ENCODE data around the gene MARK4. TPM values are rescaled to one million over a fixed set of nuclear protein-coding genes. Genes with fewer than 3 reads are reported as not detected.

MARK4 gene
- total and polyA plus RNA-seq, 2 experiments from 2014 or later = 16.6 to 38.6 TPM

DNA sequence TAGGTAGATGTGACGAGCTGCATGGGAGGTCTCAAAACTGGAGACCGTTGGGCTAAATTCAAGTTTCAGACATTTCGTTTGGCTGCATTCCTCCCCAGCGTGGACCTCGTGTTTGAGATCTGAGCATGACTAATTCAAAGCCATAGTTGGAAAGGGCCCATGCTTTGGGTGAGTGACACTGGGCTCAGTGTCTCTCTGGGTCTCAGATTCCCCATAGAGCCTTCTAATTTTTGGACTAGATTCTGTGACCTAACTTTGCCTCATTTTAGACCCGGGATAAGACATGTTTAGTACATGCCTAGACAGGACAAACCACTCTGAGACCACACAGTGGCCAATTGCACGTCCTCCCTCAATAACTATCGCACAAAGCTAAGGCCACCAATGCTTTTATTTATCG is 55.0 kb downstream of the MARK4 start:
- no peak for ATAC-seq
- Mint-ChIP-seq H3K27ac (no peak overlapping the region), H3K27me3 (ENCODE audit: insufficient read depth, low read depth, poor library complexity) (peaks cover 15% of the 10 kb centered on the region), H3K36me3 (ENCODE audit: low read depth) (no peaks in the 10 kb centered on the region), H3K4me3 (no peak overlapping the region), H3K9me3 (peaks cover 4% of the 10 kb centered on the region; the same call in 1 of the 3 replicates), H3K4me1 (no peaks in the 10 kb centered on the region; the same call in 2 of the 3 replicates)
- H3K36me3 ChIP-seq (ENCODE audit: insufficient read depth) = no peaks in the 10 kb centered on the region
- H4K20me1 ChIP-seq (replicated peaks; ENCODE audit: insufficient read depth) = no peaks in the 10 kb centered on the region
- no peak overlapping the region for H3K4me3 ChIP-seq
- TF ChIP-seq ZNF331 (CRISPR knock-in tag; IDR thresholded peaks at IDR 0.05; ENCODE audit: low read depth) (no peak), POLR2AphosphoS5 (IDR thresholded peaks at IDR 0.05; ENCODE audit: low read depth) (no peak), CREB1 (CRISPR knock-in tag; IDR thresholded peaks at IDR 0.05; ENCODE audit: low read depth) (no peak), STAT1 (IDR thresholded peaks at IDR 0.05; ENCODE audit: unreplicated experiment) (no peak), ZNF114 (CRISPR knock-in tag; IDR thresholded peaks at IDR 0.05) (no peak)
- peaks cover 23% of the 10 kb centered on the region for H3K27me3 ChIP-seq (ENCODE audit: insufficient read depth)
- DNase-seq (ENCODE audit: low spot score) = no peak
- no peaks in the 10 kb centered on the region for H3K9me2 ChIP-seq (ENCODE audit: insufficient read depth)
- no peaks in the 10 kb centered on the region for H3K79me2 ChIP-seq (replicated peaks; ENCODE audit: insufficient read depth)
- H3K27ac ChIP-seq (ENCODE audit: low read depth) = no peak overlapping the region
- no peaks in the 10 kb centered on the region for H3K4me1 ChIP-seq (ENCODE audit: insufficient read depth)
- H3K4me2 ChIP-seq = no peak overlapping the region
- peaks cover 5% of the 10 kb centered on the region; the same call in 1 of the 2 replicates for H3F3A ChIP-seq (replicated peaks; ENCODE audit: low read depth)
- H2AFZ ChIP-seq = no peak overlapping the region

DNA sequence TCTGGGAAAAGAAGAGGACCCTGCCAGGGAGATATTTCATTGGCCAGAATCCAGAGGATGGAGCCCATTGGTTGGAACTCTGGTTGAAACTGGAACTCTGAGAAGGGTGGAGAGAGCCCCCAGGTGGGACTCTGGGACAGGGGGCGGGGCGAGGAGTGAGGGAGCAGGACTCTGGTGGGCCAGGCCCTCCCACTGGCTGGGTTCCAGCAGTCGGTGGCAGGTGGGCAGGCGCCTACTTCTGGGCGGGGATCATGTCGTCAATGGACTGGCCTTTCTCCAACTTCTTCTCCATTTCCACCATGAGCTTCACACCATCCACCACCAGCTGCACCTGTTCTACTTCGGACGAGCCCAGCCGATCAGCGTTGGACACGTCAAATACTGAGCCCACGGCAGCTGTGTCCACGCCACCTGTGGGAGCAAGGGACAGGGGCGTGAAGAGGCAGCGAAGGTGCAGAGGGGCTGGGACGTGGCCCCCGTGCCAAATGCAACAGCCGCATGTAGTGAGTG is 55.5 kb downstream of the MARK4 start:
- Histone ChIP-seq H3K27me3 (ENCODE audit: insufficient read depth) (peaks cover 23% of the 10 kb centered on the region), H3K4me3 (no peak overlapping the region), H3K36me3 (ENCODE audit: insufficient read depth) (no peaks in the 10 kb centered on the region), H3F3A (replicated peaks; ENCODE audit: low read depth) (peaks cover 5% of the 10 kb centered on the region; the same call in 1 of the 2 replicates), H3K79me2 (replicated peaks; ENCODE audit: insufficient read depth) (no peaks in the 10 kb centered on the region), H3K4me2 (no peak overlapping the region), H3K9me2 (ENCODE audit: insufficient read depth) (no peaks in the 10 kb centered on the region), H3K4me1 (ENCODE audit: insufficient read depth) (no peaks in the 10 kb centered on the region), H3K27ac (ENCODE audit: low read depth) (no peak overlapping the region), H4K20me1 (replicated peaks; ENCODE audit: insufficient read depth) (no peaks in the 10 kb centered on the region), H2AFZ (no peak overlapping the region)
- no peak overlapping the region for H3K4me3 Mint-ChIP-seq
- peak; percentile 70 for DNase-seq (ENCODE audit: low spot score)
- TF ChIP-seq ZNF331 (CRISPR knock-in tag; IDR thresholded peaks at IDR 0.05; ENCODE audit: low read depth) (no peak), EZH2phosphoT487 (IDR thresholded peaks at IDR 0.05; ENCODE audit: unreplicated experiment) (no peak), ZNF114 (CRISPR knock-in tag; IDR thresholded peaks at IDR 0.05) (no peak), NANOG (IDR thresholded peaks at IDR 0.05; ENCODE audit: borderline replicate concordance) (no peak), EZH2 (IDR thresholded peaks at IDR 0.05; ENCODE audit: low read depth, unreplicated experiment) (no peak), CREB1 (CRISPR knock-in tag; IDR thresholded peaks at IDR 0.05; ENCODE audit: low read depth) (no peak)
- TF ChIP-seq, protein P1, sequence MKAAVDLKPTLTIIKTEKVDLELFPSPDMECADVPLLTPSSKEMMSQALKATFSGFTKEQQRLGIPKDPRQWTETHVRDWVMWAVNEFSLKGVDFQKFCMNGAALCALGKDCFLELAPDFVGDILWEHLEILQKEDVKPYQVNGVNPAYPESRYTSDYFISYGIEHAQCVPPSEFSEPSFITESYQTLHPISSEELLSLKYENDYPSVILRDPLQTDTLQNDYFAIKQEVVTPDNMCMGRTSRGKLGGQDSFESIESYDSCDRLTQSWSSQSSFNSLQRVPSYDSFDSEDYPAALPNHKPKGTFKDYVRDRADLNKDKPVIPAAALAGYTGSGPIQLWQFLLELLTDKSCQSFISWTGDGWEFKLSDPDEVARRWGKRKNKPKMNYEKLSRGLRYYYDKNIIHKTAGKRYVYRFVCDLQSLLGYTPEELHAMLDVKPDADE (IDR thresholded peaks at IDR 0.05) = no peak
- TF ChIP-seq, protein P2, sequence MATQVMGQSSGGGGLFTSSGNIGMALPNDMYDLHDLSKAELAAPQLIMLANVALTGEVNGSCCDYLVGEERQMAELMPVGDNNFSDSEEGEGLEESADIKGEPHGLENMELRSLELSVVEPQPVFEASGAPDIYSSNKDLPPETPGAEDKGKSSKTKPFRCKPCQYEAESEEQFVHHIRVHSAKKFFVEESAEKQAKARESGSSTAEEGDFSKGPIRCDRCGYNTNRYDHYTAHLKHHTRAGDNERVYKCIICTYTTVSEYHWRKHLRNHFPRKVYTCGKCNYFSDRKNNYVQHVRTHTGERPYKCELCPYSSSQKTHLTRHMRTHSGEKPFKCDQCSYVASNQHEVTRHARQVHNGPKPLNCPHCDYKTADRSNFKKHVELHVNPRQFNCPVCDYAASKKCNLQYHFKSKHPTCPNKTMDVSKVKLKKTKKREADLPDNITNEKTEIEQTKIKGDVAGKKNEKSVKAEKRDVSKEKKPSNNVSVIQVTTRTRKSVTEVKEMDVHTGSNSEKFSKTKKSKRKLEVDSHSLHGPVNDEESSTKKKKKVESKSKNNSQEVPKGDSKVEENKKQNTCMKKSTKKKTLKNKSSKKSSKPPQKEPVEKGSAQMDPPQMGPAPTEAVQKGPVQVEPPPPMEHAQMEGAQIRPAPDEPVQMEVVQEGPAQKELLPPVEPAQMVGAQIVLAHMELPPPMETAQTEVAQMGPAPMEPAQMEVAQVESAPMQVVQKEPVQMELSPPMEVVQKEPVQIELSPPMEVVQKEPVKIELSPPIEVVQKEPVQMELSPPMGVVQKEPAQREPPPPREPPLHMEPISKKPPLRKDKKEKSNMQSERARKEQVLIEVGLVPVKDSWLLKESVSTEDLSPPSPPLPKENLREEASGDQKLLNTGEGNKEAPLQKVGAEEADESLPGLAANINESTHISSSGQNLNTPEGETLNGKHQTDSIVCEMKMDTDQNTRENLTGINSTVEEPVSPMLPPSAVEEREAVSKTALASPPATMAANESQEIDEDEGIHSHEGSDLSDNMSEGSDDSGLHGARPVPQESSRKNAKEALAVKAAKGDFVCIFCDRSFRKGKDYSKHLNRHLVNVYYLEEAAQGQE (IDR thresholded peaks at IDR 0.05; ENCODE audit: unreplicated experiment) = no peak
- TF ChIP-seq, protein P3, sequence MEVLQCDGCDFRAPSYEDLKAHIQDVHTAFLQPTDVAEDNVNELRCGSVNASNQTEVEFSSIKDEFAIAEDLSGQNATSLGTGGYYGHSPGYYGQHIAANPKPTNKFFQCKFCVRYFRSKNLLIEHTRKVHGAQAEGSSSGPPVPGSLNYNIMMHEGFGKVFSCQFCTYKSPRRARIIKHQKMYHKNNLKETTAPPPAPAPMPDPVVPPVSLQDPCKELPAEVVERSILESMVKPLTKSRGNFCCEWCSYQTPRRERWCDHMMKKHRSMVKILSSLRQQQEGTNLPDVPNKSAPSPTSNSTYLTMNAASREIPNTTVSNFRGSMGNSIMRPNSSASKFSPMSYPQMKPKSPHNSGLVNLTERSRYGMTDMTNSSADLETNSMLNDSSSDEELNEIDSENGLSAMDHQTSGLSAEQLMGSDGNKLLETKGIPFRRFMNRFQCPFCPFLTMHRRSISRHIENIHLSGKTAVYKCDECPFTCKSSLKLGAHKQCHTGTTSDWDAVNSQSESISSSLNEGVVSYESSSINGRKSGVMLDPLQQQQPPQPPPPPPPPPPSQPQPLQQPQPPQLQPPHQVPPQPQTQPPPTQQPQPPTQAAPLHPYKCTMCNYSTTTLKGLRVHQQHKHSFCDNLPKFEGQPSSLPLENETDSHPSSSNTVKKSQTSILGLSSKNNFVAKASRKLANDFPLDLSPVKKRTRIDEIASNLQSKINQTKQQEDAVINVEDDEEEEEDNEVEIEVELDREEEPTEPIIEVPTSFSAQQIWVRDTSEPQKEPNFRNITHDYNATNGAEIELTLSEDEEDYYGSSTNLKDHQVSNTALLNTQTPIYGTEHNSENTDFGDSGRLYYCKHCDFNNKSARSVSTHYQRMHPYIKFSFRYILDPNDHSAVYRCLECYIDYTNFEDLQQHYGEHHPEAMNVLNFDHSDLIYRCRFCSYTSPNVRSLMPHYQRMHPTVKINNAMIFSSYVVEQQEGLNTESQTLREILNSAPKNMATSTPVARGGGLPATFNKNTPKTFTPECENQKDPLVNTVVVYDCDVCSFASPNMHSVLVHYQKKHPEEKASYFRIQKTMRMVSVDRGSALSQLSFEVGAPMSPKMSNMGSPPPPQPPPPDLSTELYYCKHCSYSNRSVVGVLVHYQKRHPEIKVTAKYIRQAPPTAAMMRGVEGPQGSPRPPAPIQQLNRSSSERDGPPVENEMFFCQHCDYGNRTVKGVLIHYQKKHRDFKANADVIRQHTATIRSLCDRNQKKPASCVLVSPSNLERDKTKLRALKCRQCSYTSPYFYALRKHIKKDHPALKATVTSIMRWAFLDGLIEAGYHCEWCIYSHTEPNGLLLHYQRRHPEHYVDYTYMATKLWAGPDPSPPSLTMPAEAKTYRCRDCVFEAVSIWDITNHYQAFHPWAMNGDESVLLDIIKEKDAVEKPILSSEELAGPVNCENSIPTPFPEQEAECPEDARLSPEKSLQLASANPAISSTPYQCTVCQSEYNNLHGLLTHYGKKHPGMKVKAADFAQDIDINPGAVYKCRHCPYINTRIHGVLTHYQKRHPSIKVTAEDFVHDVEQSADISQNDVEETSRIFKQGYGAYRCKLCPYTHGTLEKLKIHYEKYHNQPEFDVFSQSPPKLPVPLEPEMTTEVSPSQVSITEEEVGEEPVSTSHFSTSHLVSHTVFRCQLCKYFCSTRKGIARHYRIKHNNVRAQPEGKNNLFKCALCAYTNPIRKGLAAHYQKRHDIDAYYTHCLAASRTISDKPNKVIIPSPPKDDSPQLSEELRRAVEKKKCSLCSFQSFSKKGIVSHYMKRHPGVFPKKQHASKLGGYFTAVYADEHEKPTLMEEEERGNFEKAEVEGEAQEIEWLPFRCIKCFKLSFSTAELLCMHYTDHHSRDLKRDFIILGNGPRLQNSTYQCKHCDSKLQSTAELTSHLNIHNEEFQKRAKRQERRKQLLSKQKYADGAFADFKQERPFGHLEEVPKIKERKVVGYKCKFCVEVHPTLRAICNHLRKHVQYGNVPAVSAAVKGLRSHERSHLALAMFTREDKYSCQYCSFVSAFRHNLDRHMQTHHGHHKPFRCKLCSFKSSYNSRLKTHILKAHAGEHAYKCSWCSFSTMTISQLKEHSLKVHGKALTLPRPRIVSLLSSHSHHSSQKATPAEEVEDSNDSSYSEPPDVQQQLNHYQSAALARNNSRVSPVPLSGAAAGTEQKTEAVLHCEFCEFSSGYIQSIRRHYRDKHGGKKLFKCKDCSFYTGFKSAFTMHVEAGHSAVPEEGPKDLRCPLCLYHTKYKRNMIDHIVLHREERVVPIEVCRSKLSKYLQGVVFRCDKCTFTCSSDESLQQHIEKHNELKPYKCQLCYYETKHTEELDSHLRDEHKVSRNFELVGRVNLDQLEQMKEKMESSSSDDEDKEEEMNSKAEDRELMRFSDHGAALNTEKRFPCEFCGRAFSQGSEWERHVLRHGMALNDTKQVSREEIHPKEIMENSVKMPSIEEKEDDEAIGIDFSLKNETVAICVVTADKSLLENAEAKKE (CRISPR knock-in tag; IDR thresholded peaks at IDR 0.05) = no peak
- H3K27me3 Mint-ChIP-seq (ENCODE audit: insufficient read depth, low read depth, poor library complexity) = peaks cover 16% of the 10 kb centered on the region
- no peak overlapping the region for H3K27ac Mint-ChIP-seq
- peak; percentile 68 for ATAC-seq
- H3K9me3 Mint-ChIP-seq = peaks cover 4% of the 10 kb centered on the region; the same call in 1 of the 3 replicates
- H3K4me1 Mint-ChIP-seq = no peaks in the 10 kb centered on the region; the same call in 2 of the 3 replicates
- H3K36me3 Mint-ChIP-seq (ENCODE audit: low read depth) = no peaks in the 10 kb centered on the region
